Choroid plexus epithelial cell (primary cell): ENCODE results near the gene USH2A.

ENCODE experiments used
- DNase-seq: peaks from one replicate; pipeline ENCODE4 v3.0.0-alpha.2; 2010; ENCODE audit warnings: low read depth
- H3K4me3 ChIP-seq: 2 replicates; pipeline ENCODE4 v1.5.1; 2011; ENCODE audit warnings: low read depth, mild to moderate bottlenecking, control low read depth, low read length, moderate library complexity
- CTCF ChIP-seq: conservative IDR thresholded peaks from 2 replicates; pipeline ENCODE4 v1.5.1; 2011; ENCODE audit warnings: low read depth, mild to moderate bottlenecking, control low read depth, inconsistent platforms, low read length, moderate library complexity

The USH2A gene

GRCh38 chr1:216303690-216304089, 119.6 kb downstream of the USH2A start:
- DNase-seq: no peak
- no peak overlapping the region for H3K4me3 ChIP-seq
- no peak for TF ChIP-seq CTCF

GRCh38 chr1:216293683-216294082, 129.6 kb downstream of the USH2A start:
- TF ChIP-seq CTCF: no peak
- peak; percentile 73 for DNase-seq
- H3K4me3 ChIP-seq: no peak overlapping the region

GRCh38 chr1:216290074-216290473, 133.2 kb downstream of the USH2A start:
- no peak overlapping the region for H3K4me3 ChIP-seq
- no peak for DNase-seq
- TF ChIP-seq CTCF: no peak

GRCh38 chr1:216285052-216285451, 138.2 kb downstream of the USH2A start:
- no peak for TF ChIP-seq CTCF
- DNase-seq: no peak
- H3K4me3 ChIP-seq: no peak overlapping the region

GRCh38 chr1:216281757-216282156, 141.5 kb downstream of the USH2A start:
- H3K4me3 ChIP-seq: no peak overlapping the region
- TF ChIP-seq CTCF: no peak
- no peak for DNase-seq

- H3K4me3 ChIP-seq: no peak overlapping the region
- no peak for DNase-seq
- no peak for TF ChIP-seq CTCF
Measured at GRCh38 chr1:216270086-216270773, 153.0 kb downstream of the USH2A start.

- DNase-seq: no peak
- no peak overlapping the region for H3K4me3 ChIP-seq
- no peak for TF ChIP-seq CTCF
Measured at GRCh38 chr1:216261631-216262030, 161.6 kb downstream of the USH2A start.
